Upper lobe of left lung (tissue), 4 donors: ENCODE measurements around the gene DDIAS.
"Not testable (repeated sequence)": the region's sequence is repeated elsewhere in the genome, so short reads cannot be mapped to it uniquely, and the experiment has no call there.

Source experiments
- CTCF ChIP-seq, 6 experiments: fragments of 450-650 bp in 4 of 6; fragments of 200-600 bp in 2 of 6; sonication (generic) in 2 of 6; IDR thresholded peaks; one replicate each; pipeline ENCODE4 v1.5.1; 2016 to 2019; ENCODE audit warnings: antibody characterized with exemption in 6 of 6
- POLR2AphosphoS5 ChIP-seq, 2 donors: sonication (generic); formaldehyde crosslinking; IDR thresholded peaks; one replicate each; pipeline ENCODE4 v1.5.1; 2017; ENCODE audit warnings: antibody characterized with exemption in 2 of 2

- TF ChIP-seq POLR2AphosphoS5 (IDR thresholded peaks at IDR 0.05), result peak in 1 of 2 donors; percentile 16
- not testable (repeated sequence) for TF ChIP-seq CTCF (IDR thresholded peaks at IDR 0.05)
These were observed 54.4 kb downstream of the DDIAS start for GRCh38 chr11:82955736-82956453.
